ENCODE data around the gene NOTUM.
"Not testable (repeated sequence)": the region's sequence is repeated elsewhere in the genome, so short reads cannot be mapped to it uniquely, and the experiment has no call there.

The NOTUM gene

GRCh38 chr17:81922566-81923301 lies 38.3 kb downstream of the NOTUM start:
- ChIA-PET CTCF (interaction anchor here (0.7 to 1.0 kb wide), 2 partner anchors 10 to 94 kb away, joined by 3 to 4 read pairs; no protein-coding TSS in a partner anchor), POLR2A (ENCODE audit: low non-redundant PET) (no interaction called here)
- TF ChIP-seq CTCF (conservative IDR thresholded peaks at IDR 0.05; ENCODE audit: low read depth): no peak
- no peak for DNase-seq (ENCODE audit: low spot score)
- peak overlapping the region; percentile 98 for H3K27ac ChIP-seq

GRCh38 chr17:81921996-81922565 lies 38.9 kb downstream of the NOTUM start:
- DNase-seq (ENCODE audit: low spot score): no peak
- peak overlapping the region; percentile 98 for H3K27ac ChIP-seq
- ChIA-PET POLR2A (ENCODE audit: low non-redundant PET) (no interaction called here), CTCF (interaction anchor here (0.8 kb wide), 1 partner anchor 511 kb away, joined by 3 read pairs; no protein-coding TSS in a partner anchor)
- TF ChIP-seq CTCF (conservative IDR thresholded peaks at IDR 0.05; ENCODE audit: low read depth): no peak

- DNase-seq (ENCODE audit: low spot score): no peak
- ChIA-PET POLR2A (ENCODE audit: low non-redundant PET) (no interaction called here), CTCF (interaction anchor here (0.8 kb wide), 1 partner anchor 510 kb away, joined by 3 read pairs; no protein-coding TSS in a partner anchor)
- no peak for TF ChIP-seq CTCF (conservative IDR thresholded peaks at IDR 0.05; ENCODE audit: low read depth)
- peak overlapping the region; percentile 98 for H3K27ac ChIP-seq
Observed at GRCh38 chr17:81921537-81921862, 39.5 kb downstream of the NOTUM start.

GRCh38 chr17:81920612-81921536 lies 40.1 kb downstream of the NOTUM start:
- peak overlapping the region; percentile 98 for H3K27ac ChIP-seq
- TF ChIP-seq CTCF (conservative IDR thresholded peaks at IDR 0.05; ENCODE audit: low read depth): no peak
- POLR2A ChIA-PET (ENCODE audit: low non-redundant PET): no interaction called here
- CTCF ChIA-PET: interaction anchor here (0.8 kb wide), 1 partner anchor 510 kb away, joined by 3 read pairs; no protein-coding TSS in a partner anchor
- DNase-seq (ENCODE audit: low spot score): no peak

- no peak for DNase-seq (ENCODE audit: low spot score)
- peak overlapping the region; percentile 98 for H3K27ac ChIP-seq
- TF ChIP-seq CTCF (conservative IDR thresholded peaks at IDR 0.05; ENCODE audit: low read depth): no peak
- ChIA-PET CTCF (interaction anchor here (1.3 kb wide), 1 partner anchor 102 kb away, joined by 7 read pairs; no protein-coding TSS in a partner anchor), POLR2A (ENCODE audit: low non-redundant PET) (no interaction called here)
Observed at GRCh38 chr17:81918832-81919545, 42.0 kb downstream of the NOTUM start.

DNA sequence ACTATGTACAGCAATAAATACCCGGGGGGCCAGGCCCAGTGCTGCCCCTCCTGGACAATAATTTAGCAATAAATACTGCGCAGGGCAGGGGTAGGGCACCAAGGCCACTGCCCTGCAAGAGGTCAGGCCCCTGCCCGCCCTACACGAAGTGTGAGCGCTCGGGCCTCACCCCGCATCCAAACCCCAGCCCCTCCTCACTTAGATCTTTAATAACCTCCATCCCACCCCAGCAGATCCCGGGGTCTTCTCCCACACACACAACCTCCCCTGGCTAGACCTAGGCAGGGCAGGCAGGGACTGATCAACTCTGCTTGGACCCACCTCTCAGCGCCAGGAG lies 42.7 kb downstream of the NOTUM start:
- POLR2A ChIA-PET (ENCODE audit: low non-redundant PET); DNase-seq (ENCODE audit: low spot score): not testable (repeated sequence)
- CTCF ChIA-PET: interaction anchor here (1.3 kb wide), 1 partner anchor 102 kb away, joined by 7 read pairs; no protein-coding TSS in a partner anchor
- peak overlapping the region; percentile 98 for H3K27ac ChIP-seq
